Stimulated activated CD4-positive, alpha-beta T cell treated with anti-CD3 and anti-CD28 coated beads, TNF-alpha, amount 100 ng/mL, for 1 hour (primary cell): Measurements from ENCODE around the gene SIX5.
"Not testable (repeated sequence)": the region's sequence is repeated elsewhere in the genome, so short reads cannot be mapped to it uniquely, and the experiment has no call there.

Source experiments
- DNase-seq, 3 donors: peaks; one replicate each; pipeline ENCODE4 v3.0.0-alpha.2; 2020; ENCODE audit warnings: low read depth in 3 of 3, low spot score in 1 of 3

The SIX5 gene

DNA sequence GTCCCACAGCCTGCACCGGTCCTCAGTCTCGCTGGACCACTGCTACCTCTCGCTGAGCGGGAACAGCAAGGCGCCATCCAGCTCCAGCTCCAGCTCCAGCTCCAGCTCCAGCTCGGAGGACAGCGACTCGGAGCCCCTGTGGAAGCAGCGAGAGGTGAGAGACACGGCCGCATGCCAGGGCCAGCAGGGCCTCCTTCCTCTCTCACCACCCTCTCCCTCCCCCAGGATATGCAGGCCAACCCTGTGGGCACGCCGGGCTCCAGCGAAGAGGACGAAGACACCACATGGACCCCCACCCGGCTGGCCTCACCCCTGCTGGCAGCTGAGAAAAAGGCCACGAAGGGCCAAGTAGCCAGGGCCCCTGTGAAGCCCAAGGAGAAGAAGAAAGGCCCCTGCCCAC, 7.3 kb downstream of the SIX5 start:
- DNase-seq, result no peak

- no peak for DNase-seq
Measured at GRCh38 chr19:45758921-45759320, 10.1 kb downstream of the SIX5 start.

DNA sequence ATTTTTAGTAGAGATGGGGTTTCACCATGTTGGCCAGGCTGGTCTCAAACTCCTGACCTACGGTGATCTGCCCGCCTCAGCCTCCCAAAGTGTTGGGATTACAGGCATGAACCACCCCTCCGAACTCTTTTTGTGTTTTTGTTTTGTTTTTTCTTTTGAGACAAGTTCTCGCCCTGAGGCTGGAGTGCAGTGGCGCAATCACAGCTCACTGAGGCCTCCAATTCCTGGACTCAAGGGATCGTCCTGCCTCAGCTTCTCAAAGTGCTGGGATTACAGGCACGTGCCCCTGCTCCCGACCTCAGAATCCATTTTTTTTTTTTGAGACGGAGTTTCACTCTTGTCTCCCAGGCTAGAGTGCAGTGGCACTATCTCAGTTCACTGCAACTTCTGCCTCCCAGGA, 11.4 kb downstream of the SIX5 start:
- DNase-seq, result no peak

DNA sequence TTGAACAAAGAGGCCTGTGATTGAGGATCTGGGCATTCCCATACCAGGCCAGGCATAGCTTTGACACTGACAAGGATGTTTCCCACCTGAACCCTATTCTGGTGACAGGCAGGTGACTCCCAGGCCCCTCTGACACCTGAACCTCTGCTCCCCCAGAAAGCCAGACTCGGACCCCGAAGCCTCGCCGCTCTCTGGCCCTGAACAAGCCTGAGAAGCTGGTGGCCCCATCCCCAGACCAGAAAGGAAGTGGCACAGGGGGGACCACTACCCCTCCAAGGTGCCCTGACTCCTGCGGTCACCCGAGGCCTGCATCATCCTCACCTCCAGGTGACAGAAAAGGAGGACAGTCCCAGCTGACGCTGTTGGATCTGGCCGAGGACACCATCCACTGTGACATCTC, 14.7 kb downstream of the SIX5 start:
- DNase-seq, result no peak

DNA sequence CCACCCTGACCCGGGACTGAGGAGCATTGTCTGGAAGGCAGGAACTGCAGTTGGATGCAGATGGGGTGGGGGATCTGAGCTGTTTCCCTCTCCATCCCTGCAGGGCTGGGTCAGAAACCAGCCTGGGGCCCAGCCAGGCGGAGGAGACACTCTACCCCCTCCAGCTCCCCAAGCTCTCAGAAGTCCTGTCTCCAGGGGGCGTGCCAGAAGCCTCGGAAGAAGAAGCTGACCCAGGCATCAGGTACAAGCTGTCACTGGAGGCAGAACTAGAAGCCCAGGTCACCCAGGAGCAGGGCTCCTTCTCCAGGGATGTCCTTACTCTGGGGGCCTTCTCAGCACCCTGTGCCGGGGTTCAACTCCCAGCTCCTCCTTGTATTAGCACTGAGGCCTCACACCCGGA, 15.5 kb downstream of the SIX5 start:
- no peak for DNase-seq

GRCh38 chr19:45752639-45753038, 16.4 kb downstream of the SIX5 start:
- no peak for DNase-seq

DNA sequence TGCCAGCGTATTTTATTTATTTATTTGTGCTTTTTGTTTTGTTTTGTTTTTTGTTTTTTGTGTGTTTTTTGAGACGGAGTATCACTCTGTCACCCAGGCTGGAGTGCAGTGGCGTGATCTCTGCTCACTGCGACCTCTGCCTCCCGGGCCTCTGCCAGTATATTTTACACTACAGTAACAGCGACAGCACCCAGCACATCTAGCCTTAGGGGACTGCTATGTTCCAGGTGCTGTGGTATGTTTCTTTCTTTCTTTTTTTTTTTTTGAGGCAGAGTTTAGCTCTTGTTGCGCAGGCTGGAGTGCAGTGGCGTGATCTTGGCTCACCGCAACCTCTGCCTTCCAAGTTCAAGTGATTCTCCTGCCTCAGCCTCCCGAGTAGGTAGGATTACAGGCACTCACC, 17.6 kb downstream of the SIX5 start:
- DNase-seq, result not testable (repeated sequence)

- DNase-seq, result no peak
Measured at GRCh38 chr19:45747513-45747912, 21.5 kb downstream of the SIX5 start.

DNA sequence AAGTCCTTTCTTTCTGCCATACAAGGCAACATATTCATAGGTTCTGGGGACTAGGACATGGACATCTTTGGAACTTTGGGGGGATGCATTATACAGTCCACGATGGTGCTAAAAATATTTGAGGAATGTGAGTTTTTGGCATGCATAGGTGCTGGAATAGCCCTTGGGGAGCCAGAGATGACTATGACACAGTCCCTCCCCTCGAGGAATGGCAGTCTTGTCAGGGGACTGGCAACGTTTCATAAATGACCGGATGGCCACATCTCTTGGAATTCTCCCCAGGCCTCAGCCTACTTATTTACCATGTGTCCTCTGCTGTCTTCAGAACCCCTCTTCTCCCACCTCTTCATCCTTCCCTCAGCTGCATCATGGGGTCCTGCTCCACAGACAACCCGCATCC, 22.2 kb downstream of the SIX5 start:
- no peak for DNase-seq

- no peak for DNase-seq
Measured at GRCh38 chr19:45745606-45746005, 23.4 kb downstream of the SIX5 start.

GRCh38 chr19:45742969-45743368, 26.1 kb downstream of the SIX5 start:
- no peak for DNase-seq

GRCh38 chr19:45739498-45740439, 29.3 kb downstream of the SIX5 start:
- no peak for DNase-seq

DNA sequence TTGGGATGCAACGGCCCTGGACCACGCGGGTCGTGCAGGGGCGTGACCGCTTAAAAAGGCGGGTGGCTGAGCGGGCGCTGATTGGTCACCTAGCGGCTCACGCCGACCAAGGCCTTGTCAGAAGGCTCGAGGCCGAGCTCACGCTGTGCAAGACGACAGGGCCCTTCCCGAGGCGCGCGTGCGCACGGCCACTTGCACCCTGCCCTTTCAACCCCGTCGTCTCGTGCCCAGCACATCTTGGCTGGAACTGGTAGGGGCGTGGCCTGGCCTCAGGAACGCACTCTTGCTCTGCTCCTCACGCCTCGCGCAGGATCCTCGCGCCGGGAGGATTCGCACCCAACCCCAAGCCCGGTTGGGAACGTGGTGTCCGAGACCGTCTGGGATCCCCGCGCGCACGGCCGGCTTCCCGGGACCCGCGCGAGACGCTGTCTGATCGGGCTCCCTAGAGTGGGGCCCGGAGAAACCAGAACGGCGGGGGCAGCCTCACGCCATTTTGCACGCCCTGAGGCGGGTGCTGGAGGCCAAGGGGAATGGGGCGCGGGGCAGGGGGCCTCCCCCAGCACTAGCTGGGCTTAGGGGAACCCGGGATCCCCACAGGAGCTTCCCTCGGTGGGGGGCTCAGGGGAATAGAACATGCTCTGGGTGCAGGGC, 35.8 kb downstream of the SIX5 start, which contains the start of gene MEIOSIN:
Gene MEIOSIN (plus strand): TSS at position 280 of the 651 bp plus-strand sequence. CDS start 1,938 bp downstream, outside the sequence.
- DNase-seq, result no peak

GRCh38 chr19:45730368-45731288, 38.4 kb downstream of the SIX5 start, which contains the start of gene FBXO46:
TSS of gene FBXO46 (minus strand) at chr19:45730896. CDS start at chr19:45713495, 17,401 bp downstream.
- peak; percentile 82 to 86 (median 83) for DNase-seq

- DNase-seq, result no peak
Measured at GRCh38 chr19:45729800-45730290, 39.2 kb downstream of the SIX5 start.

GRCh38 chr19:45728683-45729082, 40.4 kb downstream of the SIX5 start:
- not testable (repeated sequence) for DNase-seq

- not testable (repeated sequence) for DNase-seq
Measured at GRCh38 chr19:45720065-45720464, 49.0 kb downstream of the SIX5 start.

- DNase-seq, result no peak
Measured at GRCh38 chr19:45717983-45718650, 50.9 kb downstream of the SIX5 start.

DNA sequence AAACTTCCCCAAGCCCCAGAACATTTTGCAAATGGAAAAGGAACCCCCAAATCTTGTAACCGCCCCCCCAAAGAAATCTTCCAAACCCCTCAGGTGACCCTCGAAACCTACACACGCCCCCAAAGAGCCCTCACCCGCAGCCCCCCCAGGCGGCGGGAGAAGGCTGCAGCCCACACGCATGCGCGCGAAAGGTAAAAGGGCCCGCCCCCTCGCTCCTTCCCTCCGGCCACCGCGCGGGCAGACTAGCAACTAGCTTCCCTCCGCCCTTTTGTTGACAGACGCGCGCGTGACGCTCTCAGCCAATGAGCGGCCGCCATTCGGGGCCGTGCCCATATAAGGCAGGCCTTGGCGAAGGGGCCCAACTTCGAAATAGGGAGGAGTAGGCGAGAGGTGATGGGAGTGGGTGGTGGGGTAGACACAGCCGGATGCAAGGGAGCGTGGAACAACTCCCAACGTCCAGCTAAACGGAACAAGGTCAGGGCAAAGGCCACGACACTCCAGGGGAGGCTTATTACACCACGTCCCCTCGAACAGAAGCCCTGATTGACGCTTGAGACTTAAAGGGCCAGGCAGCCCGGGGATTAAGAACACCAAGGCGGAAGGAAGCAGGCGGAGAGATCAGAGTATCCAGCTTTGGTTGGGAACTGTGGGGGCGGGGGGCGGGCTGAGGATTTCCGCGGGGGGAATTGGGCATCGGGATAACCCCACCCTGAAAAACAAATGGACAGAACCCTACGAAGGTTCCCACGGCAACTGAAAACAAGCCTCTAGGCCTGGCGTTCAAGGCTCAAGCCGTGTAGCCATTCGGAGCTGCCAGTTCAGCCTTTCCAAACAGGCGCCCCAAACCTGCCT, 51.7 kb downstream of the SIX5 start:
- peak; percentile 88 to 97 (median 94) for DNase-seq
